Endothelial cell of umbilical vein (primary cell): ENCODE measurements around the gene PCDH15. TPM values are rescaled to one million over a fixed set of nuclear protein-coding genes. Genes with fewer than 3 reads are reported as not detected.

Experiments
- BruUV-seq: library from RNA; stranded (reverse); fragments of 400-500 nt; replicated peaks from 2 replicates; lab custom pipeline; 2021; lab: Mats Ljungman, UMichigan
- CTCF ChIA-PET: fragments of 300-600, 350-600 bp; sonication (Branson Sonifier 250); formaldehyde crosslinking; loops from one replicate; lab custom pipeline; 2021; ENCODE audit warnings: antibody characterized with exemption, inconsistent platforms; lab: Charles Lee
- POLR2A ChIA-PET: fragments of 300-600, 350-600 bp; sonication (Branson Sonifier 250); formaldehyde crosslinking; loops from one replicate; lab custom pipeline; 2021; ENCODE audit warnings: antibody characterized with exemption, inconsistent platforms; lab: Charles Lee
- DNase-seq: peaks from one replicate; pipeline ENCODE4 v3.0.0-alpha.2; 2011; ENCODE audit warnings: low read depth, low spot score
- FAIRE-seq: peaks from 2 replicates; lab custom pipeline; 2011; peaks lifted over from hg19 to GRCh38; lab: Jason Lieb, UNC
- H2AFZ ChIP-seq: 2 replicates; pipeline ENCODE4 v1.6.0; 2012; ENCODE audit warnings: low read depth, low read length, control low read depth, inconsistent platforms
- H3K27ac ChIP-seq: 2 replicates; pipeline ENCODE4 v1.5.1; 2011; ENCODE audit warnings: low read depth, mild to moderate bottlenecking, control low read depth, low read length, moderate library complexity; ENCODE audit not compliant: insufficient read depth
- H3K27me3 ChIP-seq, 2 experiments: 2 replicates each; pipeline versions ENCODE4 v1.6.0 to v1.6.1; 2011; ENCODE audit warnings: low read length in 2 of 2, mixed read lengths in 1 of 2; ENCODE audit not compliant: control insufficient read depth in 2 of 2, insufficient read depth in 2 of 2
- H3K36me3 ChIP-seq, 2 experiments: 2 replicates in 1 of 2; 3 replicates in 1 of 2; pipeline ENCODE4 v1.5.1; 2011; ENCODE audit warnings: low read length in 2 of 2, mild to moderate bottlenecking in 1 of 2, moderate library complexity in 1 of 2; ENCODE audit not compliant: control insufficient read depth in 2 of 2, insufficient read depth in 2 of 2; ENCODE audit errors: extremely low read depth in 1 of 2
- H3K4me1 ChIP-seq: 3 replicates; pipeline ENCODE4 v1.5.1; 2011; ENCODE audit warnings: mild to moderate bottlenecking, low read length; ENCODE audit not compliant: control insufficient read depth, insufficient read depth; ENCODE audit errors: extremely low read depth
- H3K4me2 ChIP-seq: 2 replicates; pipeline ENCODE4 v1.6.1; 2011; ENCODE audit warnings: low read length, control low read depth, mixed read lengths; ENCODE audit not compliant: insufficient read depth
- H3K4me3 ChIP-seq, 3 experiments: fragments of 200-600 bp in 1 of 3; sonication (generic), shearing (Covaris generic) in 1 of 3; replicated peaks in 1 of 3; 2 replicates each; pipeline ENCODE4 v1.5.1; 2011 to 2016; ENCODE audit warnings: control low read depth in 3 of 3, low read length in 3 of 3, mild to moderate bottlenecking in 2 of 3, inconsistent platforms in 1 of 3, low read depth in 1 of 3, moderate library complexity in 1 of 3; ENCODE audit not compliant: insufficient read depth in 1 of 3
- H3K79me2 ChIP-seq: 2 replicates; pipeline ENCODE4 v1.6.0; 2012; ENCODE audit warnings: low read length, inconsistent platforms; ENCODE audit not compliant: control insufficient read depth, insufficient read depth
- H3K9ac ChIP-seq: replicated peaks from 2 replicates; pipeline ENCODE3; 2011; ENCODE audit warnings: low read length, control low read depth; ENCODE audit not compliant: insufficient read depth; ENCODE audit errors: extremely low read depth
- H3K9me1 ChIP-seq: replicated peaks from 3 replicates; pipeline ENCODE4 v1.6.0; 2011; ENCODE audit warnings: mild to moderate bottlenecking, low read length; ENCODE audit not compliant: control insufficient read depth, insufficient read depth; ENCODE audit errors: extremely low read depth
- H3K9me3 ChIP-seq: replicated peaks from 2 replicates; pipeline ENCODE4 v1.5.1; 2012; ENCODE audit warnings: low read length, inconsistent platforms; ENCODE audit not compliant: control insufficient read depth, insufficient read depth
- H4K20me1 ChIP-seq: replicated peaks from 2 replicates; pipeline ENCODE3; 2011; ENCODE audit warnings: mild to moderate bottlenecking, low read length; ENCODE audit not compliant: control insufficient read depth, insufficient read depth; ENCODE audit errors: extremely low read depth
- CTCF ChIP-seq, 2 donors: IDR thresholded peaks; 1 replicate in 1 of 2; 2 replicates in 1 of 2; pipeline ENCODE4 v1.5.1; 2011; ENCODE audit warnings: low read length in 2 of 2, mild to moderate bottlenecking in 2 of 2, moderate library complexity in 2 of 2, control low read depth in 1 of 2, inconsistent platforms in 1 of 2, low read depth in 1 of 2; ENCODE audit not compliant: insufficient read depth in 1 of 2; ENCODE audit errors: extremely low read depth in 1 of 2
- EZH2 ChIP-seq: IDR thresholded peaks from 2 replicates; pipeline ENCODE4 v1.6.1; 2012; ENCODE audit warnings: borderline replicate concordance, low read depth, mild to moderate bottlenecking, moderate library complexity, low read length, inconsistent platforms; ENCODE audit not compliant: severe bottlenecking
- GATA2 ChIP-seq: IDR thresholded peaks from 2 replicates; pipeline ENCODE4 v1.7.0; 2011; ENCODE audit warnings: low read depth, mild to moderate bottlenecking, moderate library complexity, mixed read lengths, low read length; ENCODE audit not compliant: insufficient read length, insufficient read depth
- JUN ChIP-seq: IDR thresholded peaks from 2 replicates; pipeline ENCODE4 v1.6.1; 2011; ENCODE audit warnings: borderline replicate concordance, low read depth; ENCODE audit not compliant: insufficient read length, insufficient read depth
- MAX ChIP-seq: IDR thresholded peaks from 2 replicates; pipeline ENCODE4 v1.6.1; 2011; ENCODE audit not compliant: insufficient read depth, insufficient read length
- MYC ChIP-seq: IDR thresholded peaks from one replicate; pipeline ENCODE4 v1.6.1; 2011; ENCODE audit warnings: mild to moderate bottlenecking, low read depth, low read length
- POLR2A ChIP-seq: IDR thresholded peaks from 2 replicates; pipeline ENCODE4 v1.6.1; 2012; ENCODE audit warnings: low read depth, mild to moderate bottlenecking, control low read depth, low read length
- POLR2AphosphoS5 ChIP-seq: IDR thresholded peaks from 2 replicates; pipeline ENCODE4 v1.6.1; 2012; ENCODE audit warnings: low read depth, mild to moderate bottlenecking, control low read depth, low read length, moderate library complexity; ENCODE audit not compliant: insufficient read depth
- dilution Hi-C: fragments of 300-500 bp; cut with MboI; formaldehyde crosslinking; loops from one replicate; pipeline ENCODE4 v1.15.0; 2019; ENCODE audit warnings: low sequenced_read_pairs; ENCODE audit not compliant: extremely low pct_ligation_motif_present
- intact Hi-C: fragments of 100-400 bp; cut with micrococcal nuclease; formaldehyde crosslinking; loops from one replicate; pipeline ENCODE4 v1.10.0; 2022
- polyA plus RNA-seq, 4 experiments: library from polyadenylated mRNA; depleted of rRNA in 3 of 4; stranded (reverse) in 3 of 4; unstranded in 1 of 4; fragments of >200 nt; gene quantifications; 2 replicates each; pipeline versions ENCODE4 v1.2.1 to v1.2.3, GENCODE V29; 2011 to 2012; ENCODE audit warnings: missing spikeins in 1 of 4
- total RNA-seq: library from RNA; stranded (reverse); gene quantifications from 2 replicates; pipeline ENCODE4 v1.2.3, GENCODE V29; 2021

PCDH15 gene
- total and polyA plus RNA-seq, 2 donors (not counting 3 experiments of a cell fraction or from before 2014, with no cell fraction given) = 0.04 TPM; not detected in 1

- TF ChIP-seq POLR2AphosphoS5 (no peak), CTCF (IDR thresholded peaks at IDR 0.05; ENCODE audit: extremely low read depth in 1 of 2, insufficient read depth in 1 of 2, low read depth in 1 of 2, low read length in 2 of 2) (no peak), GATA2 (no peak), MYC (no peak)
- Histone ChIP-seq H3K4me3 (no peak overlapping the region), H4K20me1 (no peaks in the 10 kb centered on the region), H3K27ac (no peak overlapping the region), H3K36me3 (no peaks in the 10 kb centered on the region), H3K9ac (no peak overlapping the region), H3K27me3 (no peaks in the 10 kb centered on the region), H3K9me3 (no peaks in the 10 kb centered on the region), H2AFZ (no peak overlapping the region), H3K79me2 (no peaks in the 10 kb centered on the region), H3K9me1 (no peaks in the 10 kb centered on the region), H3K4me2 (no peak overlapping the region), H3K4me1 (no peaks in the 10 kb centered on the region)
- intact Hi-C loops (no loop called here), dilution Hi-C loops (no loop called here)
- BruUV-seq = no TSS peak
- POLR2A ChIA-PET = no interaction called here
- CTCF ChIA-PET = no interaction called here
- DNase-seq = no peak
- no peak for FAIRE-seq
These were observed 313.3 kb downstream of the PCDH15 start for GRCh38 chr10:54487743-54488142.

GRCh38 chr10:54485971-54486370 is 315.1 kb downstream of the PCDH15 start:
- TF ChIP-seq JUN (no peak), CTCF (IDR thresholded peaks at IDR 0.05; ENCODE audit: extremely low read depth in 1 of 2, insufficient read depth in 1 of 2, low read depth in 1 of 2, low read length in 2 of 2) (no peak), MYC (no peak), GATA2 (no peak), EZH2 (no peak), MAX (no peak), POLR2A (no peak), POLR2AphosphoS5 (no peak)
- no peaks in the 10 kb centered on the region for H3K79me2 ChIP-seq
- FAIRE-seq (no peak), DNase-seq (no peak)
- no peak overlapping the region for H3K4me2 ChIP-seq
- no peaks in the 10 kb centered on the region for H3K9me1 ChIP-seq
- BruUV-seq = no TSS peak
- no peaks in the 10 kb centered on the region for H3K9me3 ChIP-seq
- ChIA-PET POLR2A (no interaction called here), CTCF (no interaction called here)
- intact Hi-C loops (no loop called here), dilution Hi-C loops (no loop called here)
- no peak overlapping the region for H2AFZ ChIP-seq
- H3K4me3 ChIP-seq = no peak overlapping the region
- no peaks in the 10 kb centered on the region for H3K36me3 ChIP-seq
- no peaks in the 10 kb centered on the region for H3K27me3 ChIP-seq
- H3K9ac ChIP-seq = no peak overlapping the region
- no peaks in the 10 kb centered on the region for H3K4me1 ChIP-seq
- no peak overlapping the region for H3K27ac ChIP-seq
- no peaks in the 10 kb centered on the region for H4K20me1 ChIP-seq
